Measurements from ENCODE around the gene RASSF5. TPM values are rescaled to one million over a fixed set of nuclear protein-coding genes. Genes with fewer than 3 reads are reported as not detected.

The RASSF5 gene
- polyA plus RNA-seq, 1 of the 3 experiments (the other 2 are of a cell fraction) = 2.2 TPM

DNA sequence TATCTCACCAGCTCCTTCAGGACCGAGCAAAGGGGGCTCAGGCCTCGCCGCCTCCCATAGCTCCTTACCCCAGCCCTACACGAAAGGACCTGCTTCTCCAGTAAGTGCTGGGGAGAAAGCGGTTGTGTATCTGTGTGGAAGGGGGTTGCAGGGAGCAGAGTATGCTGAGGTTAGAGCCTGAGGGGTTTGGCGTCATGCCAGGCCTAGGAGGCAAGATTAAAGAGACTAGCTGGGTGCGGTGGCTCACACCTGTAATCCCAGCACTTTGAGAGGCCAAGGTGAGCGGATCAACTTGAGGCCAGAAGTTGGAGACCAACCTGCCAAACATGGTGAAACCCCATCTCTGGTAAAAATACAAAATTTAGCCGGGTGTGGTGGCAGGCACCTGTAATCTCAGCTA, 14.1 kb upstream of the RASSF5 start:
- no peak for DNase-seq
- Histone ChIP-seq H3K4me2 (no peak overlapping the region), H3K36me3 (replicated peaks in 1 of 2; ENCODE audit: control insufficient read depth in 1 of 2, insufficient read depth in 2 of 2, low read length in 1 of 2) (peaks cover 0 to 12% of the 10 kb centered on the region in 2 experiments), H3K79me2 (ENCODE audit: insufficient read depth) (no peaks in the 10 kb centered on the region), H3K9me2 (no peaks in the 10 kb centered on the region), H3K27ac (ENCODE audit: low read depth in 2 of 2, low read length in 1 of 2) (no peak overlapping the region), H3K27me3 (ENCODE audit: insufficient read depth) (no peaks in the 10 kb centered on the region), H3F3A (replicated peaks; ENCODE audit: insufficient read depth) (no peaks in the 10 kb centered on the region), H3K9ac (no peak overlapping the region), H3K9me3 (no peaks in the 10 kb centered on the region), H3K4me3 (ENCODE audit: low read depth in 2 of 2, low read length in 1 of 2) (no peak overlapping the region), H4K20me1 (ENCODE audit: insufficient read depth) (no peaks in the 10 kb centered on the region), H3K4me1 (ENCODE audit: control insufficient read depth in 1 of 2, insufficient read depth in 2 of 2, low read depth in 1 of 2, low read length in 1 of 2) (peaks cover 13 to 30% of the 10 kb centered on the region in 2 experiments; a peak in 2 of 4 replicates), H2AFZ (ENCODE audit: low read depth) (no peak overlapping the region)
- no peak for TF ChIP-seq MEF2A (IDR thresholded peaks at IDR 0.05; ENCODE audit: borderline replicate concordance, low read depth)
- TF ChIP-seq NRF1 (IDR thresholded peaks at IDR 0.05; ENCODE audit: low read depth, low read length) = no peak
- TF ChIP-seq EP300 (IDR thresholded peaks at IDR 0.05; ENCODE audit: borderline replicate concordance in 1 of 2, low read depth in 1 of 2, low read length in 1 of 2) = no peak
- no peak for TF ChIP-seq FOSL2 (IDR thresholded peaks at IDR 0.05; ENCODE audit: borderline replicate concordance, low read depth)
- TF ChIP-seq, protein P1, sequence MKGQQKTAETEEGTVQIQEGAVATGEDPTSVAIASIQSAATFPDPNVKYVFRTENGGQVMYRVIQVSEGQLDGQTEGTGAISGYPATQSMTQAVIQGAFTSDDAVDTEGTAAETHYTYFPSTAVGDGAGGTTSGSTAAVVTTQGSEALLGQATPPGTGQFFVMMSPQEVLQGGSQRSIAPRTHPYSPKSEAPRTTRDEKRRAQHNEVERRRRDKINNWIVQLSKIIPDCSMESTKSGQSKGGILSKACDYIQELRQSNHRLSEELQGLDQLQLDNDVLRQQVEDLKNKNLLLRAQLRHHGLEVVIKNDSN (IDR thresholded peaks at IDR 0.05; ENCODE audit: borderline replicate concordance, low read depth) = no peak
- POLR2A ChIA-PET = no interaction called here
- CTCF ChIA-PET = interaction anchor here (0.6 to 8.1 kb wide), 6 partner anchors 12 to 179 kb away, joined by 3 to 231 read pairs (median 23); no protein-coding TSS in a partner anchor
- 86% methylated on average over 8 of the region's 9 CpGs for WGBS (ENCODE audit: low lambda C conversion rate)

DNA sequence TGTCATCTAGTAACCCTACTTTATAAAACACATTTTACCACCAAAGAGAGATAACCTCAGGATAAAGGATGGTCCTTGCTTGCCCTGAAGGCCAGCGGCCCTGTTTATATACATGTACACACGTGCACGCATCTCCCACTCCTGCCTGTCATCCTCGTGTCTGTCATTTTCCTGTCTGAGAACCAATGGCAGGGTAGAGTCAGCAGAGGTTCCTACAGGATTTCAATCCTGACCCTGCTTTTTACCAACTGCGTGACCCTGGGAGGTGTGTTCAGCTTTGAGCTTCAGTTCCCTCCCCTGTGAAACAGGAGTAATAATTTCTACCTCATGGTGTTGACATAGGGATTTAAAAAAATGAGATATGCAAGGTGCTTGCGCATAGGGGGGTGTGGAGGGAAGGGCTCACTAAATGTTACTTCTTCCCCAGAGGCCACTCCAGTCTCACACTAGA, 12.3 kb upstream of the RASSF5 start:
- Histone ChIP-seq H3K4me2 (peak overlapping the region; percentile 35; the same call in 1 of the 2 replicates), H3K4me3 (ENCODE audit: low read depth in 2 of 2, low read length in 1 of 2) (no peak overlapping the region), H3K27me3 (ENCODE audit: insufficient read depth) (no peaks in the 10 kb centered on the region), H3K9ac (no peak overlapping the region), H3F3A (replicated peaks; ENCODE audit: insufficient read depth) (no peaks in the 10 kb centered on the region), H3K4me1 (ENCODE audit: control insufficient read depth in 1 of 2, insufficient read depth in 2 of 2, low read depth in 1 of 2, low read length in 1 of 2) (peaks cover 13 to 28% of the 10 kb centered on the region in 2 experiments; a peak in 2 of 4 replicates), H3K9me2 (no peaks in the 10 kb centered on the region), H3K9me3 (no peaks in the 10 kb centered on the region), H4K20me1 (ENCODE audit: insufficient read depth) (no peaks in the 10 kb centered on the region), H3K36me3 (replicated peaks in 1 of 2; ENCODE audit: control insufficient read depth in 1 of 2, insufficient read depth in 2 of 2, low read length in 1 of 2) (peaks cover 0 to 12% of the 10 kb centered on the region in 2 experiments), H3K27ac (ENCODE audit: low read depth in 2 of 2, low read length in 1 of 2) (peak overlapping the region; percentile 23 to 35; a peak in 2 of 4 replicates), H3K79me2 (ENCODE audit: insufficient read depth) (no peaks in the 10 kb centered on the region), H2AFZ (ENCODE audit: low read depth) (no peak overlapping the region)
- WGBS (ENCODE audit: low lambda C conversion rate) = 89% methylated on average over 6 of the region's 6 CpGs
- DNase-seq = no peak
- CTCF ChIA-PET = interaction anchor here (0.7 to 4.2 kb wide), 6 partner anchors 9 to 169 kb away, joined by 3 to 20 read pairs (median 12); no protein-coding TSS in a partner anchor
- TF ChIP-seq EP300 (IDR thresholded peaks at IDR 0.05; ENCODE audit: borderline replicate concordance in 1 of 2, low read depth in 1 of 2, low read length in 1 of 2) (no peak), RCOR1 (IDR thresholded peaks at IDR 0.05; ENCODE audit: low read length) (no peak), GABPA (IDR thresholded peaks at IDR 0.05; ENCODE audit: low read depth) (no peak), NFIC (IDR thresholded peaks at IDR 0.05; ENCODE audit: borderline replicate concordance) (no peak), SMC3 (IDR thresholded peaks at IDR 0.05; ENCODE audit: low read depth, low read length) (no peak), NRF1 (IDR thresholded peaks at IDR 0.05; ENCODE audit: low read depth, low read length) (no peak), TEAD4 (IDR thresholded peaks at IDR 0.05; ENCODE audit: borderline replicate concordance, insufficient read depth) (no peak), FOSL2 (IDR thresholded peaks at IDR 0.05; ENCODE audit: borderline replicate concordance, low read depth) (no peak), GATA2 (CRISPR knock-in tag; IDR thresholded peaks at IDR 0.05) (no peak), YY1 (IDR thresholded peaks at IDR 0.05; ENCODE audit: low read depth) (no peak), ELF1 (IDR thresholded peaks at IDR 0.05) (no peak), FOXJ3 (CRISPR knock-in tag; IDR thresholded peaks at IDR 0.05) (no peak)
- TF ChIP-seq, protein P2, sequence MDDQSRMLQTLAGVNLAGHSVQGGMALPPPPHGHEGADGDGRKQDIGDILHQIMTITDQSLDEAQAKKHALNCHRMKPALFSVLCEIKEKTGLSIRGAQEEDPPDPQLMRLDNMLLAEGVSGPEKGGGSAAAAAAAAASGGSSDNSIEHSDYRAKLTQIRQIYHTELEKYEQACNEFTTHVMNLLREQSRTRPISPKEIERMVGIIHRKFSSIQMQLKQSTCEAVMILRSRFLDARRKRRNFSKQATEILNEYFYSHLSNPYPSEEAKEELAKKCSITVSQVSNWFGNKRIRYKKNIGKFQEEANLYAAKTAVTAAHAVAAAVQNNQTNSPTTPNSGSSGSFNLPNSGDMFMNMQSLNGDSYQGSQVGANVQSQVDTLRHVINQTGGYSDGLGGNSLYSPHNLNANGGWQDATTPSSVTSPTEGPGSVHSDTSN (IDR thresholded peaks at IDR 0.05) = no peak
- TF ChIP-seq, protein P3, sequence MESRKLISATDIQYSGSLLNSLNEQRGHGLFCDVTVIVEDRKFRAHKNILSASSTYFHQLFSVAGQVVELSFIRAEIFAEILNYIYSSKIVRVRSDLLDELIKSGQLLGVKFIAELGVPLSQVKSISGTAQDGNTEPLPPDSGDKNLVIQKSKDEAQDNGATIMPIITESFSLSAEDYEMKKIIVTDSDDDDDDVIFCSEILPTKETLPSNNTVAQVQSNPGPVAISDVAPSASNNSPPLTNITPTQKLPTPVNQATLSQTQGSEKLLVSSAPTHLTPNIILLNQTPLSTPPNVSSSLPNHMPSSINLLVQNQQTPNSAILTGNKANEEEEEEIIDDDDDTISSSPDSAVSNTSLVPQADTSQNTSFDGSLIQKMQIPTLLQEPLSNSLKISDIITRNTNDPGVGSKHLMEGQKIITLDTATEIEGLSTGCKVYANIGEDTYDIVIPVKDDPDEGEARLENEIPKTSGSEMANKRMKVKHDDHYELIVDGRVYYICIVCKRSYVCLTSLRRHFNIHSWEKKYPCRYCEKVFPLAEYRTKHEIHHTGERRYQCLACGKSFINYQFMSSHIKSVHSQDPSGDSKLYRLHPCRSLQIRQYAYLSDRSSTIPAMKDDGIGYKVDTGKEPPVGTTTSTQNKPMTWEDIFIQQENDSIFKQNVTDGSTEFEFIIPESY (IDR thresholded peaks at IDR 0.05; ENCODE audit: borderline replicate concordance, low read depth) = no peak
- TF ChIP-seq, protein P4, sequence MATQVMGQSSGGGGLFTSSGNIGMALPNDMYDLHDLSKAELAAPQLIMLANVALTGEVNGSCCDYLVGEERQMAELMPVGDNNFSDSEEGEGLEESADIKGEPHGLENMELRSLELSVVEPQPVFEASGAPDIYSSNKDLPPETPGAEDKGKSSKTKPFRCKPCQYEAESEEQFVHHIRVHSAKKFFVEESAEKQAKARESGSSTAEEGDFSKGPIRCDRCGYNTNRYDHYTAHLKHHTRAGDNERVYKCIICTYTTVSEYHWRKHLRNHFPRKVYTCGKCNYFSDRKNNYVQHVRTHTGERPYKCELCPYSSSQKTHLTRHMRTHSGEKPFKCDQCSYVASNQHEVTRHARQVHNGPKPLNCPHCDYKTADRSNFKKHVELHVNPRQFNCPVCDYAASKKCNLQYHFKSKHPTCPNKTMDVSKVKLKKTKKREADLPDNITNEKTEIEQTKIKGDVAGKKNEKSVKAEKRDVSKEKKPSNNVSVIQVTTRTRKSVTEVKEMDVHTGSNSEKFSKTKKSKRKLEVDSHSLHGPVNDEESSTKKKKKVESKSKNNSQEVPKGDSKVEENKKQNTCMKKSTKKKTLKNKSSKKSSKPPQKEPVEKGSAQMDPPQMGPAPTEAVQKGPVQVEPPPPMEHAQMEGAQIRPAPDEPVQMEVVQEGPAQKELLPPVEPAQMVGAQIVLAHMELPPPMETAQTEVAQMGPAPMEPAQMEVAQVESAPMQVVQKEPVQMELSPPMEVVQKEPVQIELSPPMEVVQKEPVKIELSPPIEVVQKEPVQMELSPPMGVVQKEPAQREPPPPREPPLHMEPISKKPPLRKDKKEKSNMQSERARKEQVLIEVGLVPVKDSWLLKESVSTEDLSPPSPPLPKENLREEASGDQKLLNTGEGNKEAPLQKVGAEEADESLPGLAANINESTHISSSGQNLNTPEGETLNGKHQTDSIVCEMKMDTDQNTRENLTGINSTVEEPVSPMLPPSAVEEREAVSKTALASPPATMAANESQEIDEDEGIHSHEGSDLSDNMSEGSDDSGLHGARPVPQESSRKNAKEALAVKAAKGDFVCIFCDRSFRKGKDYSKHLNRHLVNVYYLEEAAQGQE (IDR thresholded peaks at IDR 0.05; ENCODE audit: low read depth, low read length) = no peak
- POLR2A ChIA-PET = no interaction called here
